Gastroesophageal sphincter (tissue), 3 donors: Measurements from ENCODE around the gene CACNA2D3.

Experiments used
- CTCF ChIP-seq, 4 experiments: fragments of 200-600 bp in 2 of 4; fragments of 450-650 bp in 2 of 4; sonication (generic) in 1 of 4; IDR thresholded peaks; one replicate each; pipeline ENCODE4 v1.5.1; 2017 to 2019; ENCODE audit warnings: antibody characterized with exemption in 4 of 4, mild to moderate bottlenecking in 2 of 4, moderate library complexity in 2 of 4
- EP300 ChIP-seq: sonication (generic); formaldehyde crosslinking; IDR thresholded peaks from one replicate; pipeline ENCODE4 v1.6.1; 2017; ENCODE audit warnings: antibody characterized with exemption, mild to moderate bottlenecking
- POLR2A ChIP-seq, 2 donors: fragments of 450-650 bp; IDR thresholded peaks; one replicate each; pipeline ENCODE4 v1.6.1; 2017; ENCODE audit warnings: antibody characterized with exemption in 2 of 2, mild to moderate bottlenecking in 2 of 2, moderate library complexity in 1 of 2

GRCh38 chr3:55097441-55097840 is 975.1 kb downstream of the CACNA2D3 start:
- TF ChIP-seq CTCF (IDR thresholded peaks at IDR 0.05) (no peak), POLR2A (IDR thresholded peaks at IDR 0.05) (no peak), EP300 (no peak)
